Colon (tissue), 2 donors: ENCODE results near the gene UVRAG.
"Not testable (repeated sequence)": the region's sequence is repeated elsewhere in the genome, so short reads cannot be mapped to it uniquely, and the experiment has no call there.

Source experiments
- FAIRE-seq: peaks from 2 replicates; lab custom pipeline; 2012; peaks lifted over from hg19 to GRCh38; lab: Jason Lieb, UNC
- donor health status: control.
- donor health status: control.

UVRAG gene

GRCh38 chr11:75924966-75925784 is 110.2 kb downstream of the UVRAG start:
- no peak for FAIRE-seq

GRCh38 chr11:75925785-75926164 is 110.8 kb downstream of the UVRAG start:
- FAIRE-seq, result no peak

GRCh38 chr11:75929706-75930105 is 114.7 kb downstream of the UVRAG start:
- no peak for FAIRE-seq

GRCh38 chr11:75930534-75930933 is 115.5 kb downstream of the UVRAG start:
- FAIRE-seq, result no peak

GRCh38 chr11:75931124-75931523 is 116.1 kb downstream of the UVRAG start:
- FAIRE-seq, result no peak

- FAIRE-seq, result not testable (repeated sequence)
Measured at GRCh38 chr11:75933736-75934135, 118.7 kb downstream of the UVRAG start.

GRCh38 chr11:75934851-75935250 is 119.8 kb downstream of the UVRAG start:
- no peak for FAIRE-seq

- no peak for FAIRE-seq
Measured at GRCh38 chr11:75938543-75938942, 123.5 kb downstream of the UVRAG start.

- FAIRE-seq, result no peak
Measured at GRCh38 chr11:75939516-75939915, 124.5 kb downstream of the UVRAG start.

- no peak for FAIRE-seq
Measured at GRCh38 chr11:75939992-75940391, 125.0 kb downstream of the UVRAG start.

- no peak for FAIRE-seq
Measured at GRCh38 chr11:75940911-75941310, 125.9 kb downstream of the UVRAG start.

GRCh38 chr11:75944515-75944914 is 129.5 kb downstream of the UVRAG start:
- no peak for FAIRE-seq

GRCh38 chr11:75945446-75945845 is 130.4 kb downstream of the UVRAG start:
- no peak for FAIRE-seq

- no peak for FAIRE-seq
Measured at GRCh38 chr11:75945947-75946346, 130.9 kb downstream of the UVRAG start.

- no peak for FAIRE-seq
Measured at GRCh38 chr11:75946531-75947530, 131.8 kb downstream of the UVRAG start.

GRCh38 chr11:75949023-75949672 is 134.1 kb downstream of the UVRAG start:
- FAIRE-seq, result no peak

- FAIRE-seq, result no peak
Measured at GRCh38 chr11:75950141-75950540, 135.1 kb downstream of the UVRAG start.

GRCh38 chr11:75954039-75954438 is 139.0 kb downstream of the UVRAG start:
- FAIRE-seq, result no peak

GRCh38 chr11:75955443-75955842 is 140.4 kb downstream of the UVRAG start:
- no peak for FAIRE-seq

- no peak for FAIRE-seq
Measured at GRCh38 chr11:75959540-75959939, 144.5 kb downstream of the UVRAG start.

GRCh38 chr11:75964071-75964470 is 149.1 kb downstream of the UVRAG start:
- FAIRE-seq, result no peak

GRCh38 chr11:75966537-75967287 is 151.7 kb downstream of the UVRAG start:
- FAIRE-seq, result no peak
